ENCODE data around the gene ANO1. TPM values are rescaled to one million over a fixed set of nuclear protein-coding genes. Genes with fewer than 3 reads are reported as not detected.

Gene ANO1
- total RNA-seq, 2 donors from 2014 or later: 10.2 to 29.4 TPM

GRCh38 chr11:70038034-70038834 is 39.9 kb upstream of the ANO1 start:
- no peaks in the 10 kb centered on the region for H3K36me3 ChIP-seq
- peaks cover 0 to 18% of the 10 kb centered on the region in 2 donors for H3K9me3 ChIP-seq
- DNase-seq (ENCODE audit: low spot score): peak; percentile 7
- no peaks in the 10 kb centered on the region for H3K4me1 ChIP-seq
- no peak overlapping the region for H3K4me3 ChIP-seq
- no peak overlapping the region for H3K27ac ChIP-seq
- no peaks in the 10 kb centered on the region for H3K27me3 ChIP-seq
- no peak for TF ChIP-seq CTCF (IDR thresholded peaks at IDR 0.05)

GRCh38 chr11:70040452-70040851 is 37.7 kb upstream of the ANO1 start:
- no peaks in the 10 kb centered on the region for H3K4me1 ChIP-seq
- TF ChIP-seq CTCF (IDR thresholded peaks at IDR 0.05): no peak
- no peak for DNase-seq (ENCODE audit: low spot score)
- no peaks in the 10 kb centered on the region for H3K27me3 ChIP-seq
- no peaks in the 10 kb centered on the region for H3K36me3 ChIP-seq
- H3K27ac ChIP-seq: no peak overlapping the region
- no peak overlapping the region for H3K4me3 ChIP-seq
- H3K9me3 ChIP-seq: peaks cover 0 to 30% of the 10 kb centered on the region in 2 donors

- Histone ChIP-seq H3K36me3 (no peaks in the 10 kb centered on the region), H3K9me3 (peaks cover 0 to 30% of the 10 kb centered on the region in 2 donors), H3K4me1 (no peaks in the 10 kb centered on the region), H3K27ac (no peak overlapping the region), H3K4me3 (no peak overlapping the region), H3K27me3 (no peaks in the 10 kb centered on the region)
- TF ChIP-seq CTCF (IDR thresholded peaks at IDR 0.05): no peak
- no peak for DNase-seq (ENCODE audit: low spot score)
Measured at GRCh38 chr11:70040869-70041501, 37.1 kb upstream of the ANO1 start.

- DNase-seq (ENCODE audit: low spot score): no peak
- H3K36me3 ChIP-seq: no peaks in the 10 kb centered on the region
- H3K27me3 ChIP-seq: no peaks in the 10 kb centered on the region
- no peak overlapping the region for H3K27ac ChIP-seq
- H3K4me3 ChIP-seq: no peak overlapping the region
- no peak for TF ChIP-seq CTCF (IDR thresholded peaks at IDR 0.05)
- peaks cover 0 to 30% of the 10 kb centered on the region in 2 donors for H3K9me3 ChIP-seq
- no peaks in the 10 kb centered on the region for H3K4me1 ChIP-seq
Measured at GRCh38 chr11:70043482-70043881, 34.6 kb upstream of the ANO1 start.

GRCh38 chr11:70046089-70046488 is 32.0 kb upstream of the ANO1 start:
- no peak for DNase-seq (ENCODE audit: low spot score)
- no peak for TF ChIP-seq CTCF (IDR thresholded peaks at IDR 0.05)
- H3K9me3 ChIP-seq: peaks cover 0 to 30% of the 10 kb centered on the region in 2 donors
- H3K4me3 ChIP-seq: no peak overlapping the region
- H3K27ac ChIP-seq: no peak overlapping the region
- no peaks in the 10 kb centered on the region for H3K27me3 ChIP-seq
- H3K36me3 ChIP-seq: no peaks in the 10 kb centered on the region
- H3K4me1 ChIP-seq: no peaks in the 10 kb centered on the region

Data from right atrium auricular region (tissue), 2 donors.